ENCODE results near the gene DUSP19.
A peak's percentile ranks its signal among the peaks of the same experiment; 100 is the strongest.

GRCh38 chr2:183035954-183036669, 42.4 kb upstream of the DUSP19 start:
- no peak for TF ChIP-seq ZNF622 (IDR thresholded peaks at IDR 0.05)
- 0 out of 2 replicates have a peak, but pooled peaks have one; percentile 36 for TF ChIP-seq GABPA (IDR thresholded peaks at IDR 0.05; ENCODE audit: low read depth)
- TF ChIP-seq CTCF (IDR thresholded peaks at IDR 0.05 in 2 of 3, conservative IDR thresholded peaks at IDR 0.05 in 1 of 3; ENCODE audit: control insufficient read depth in 2 of 3, extremely low read depth in 1 of 3, insufficient read depth in 1 of 3, low read depth in 3 of 3, low read length in 3 of 3): no peak
- TF ChIP-seq ZNF274 (IDR thresholded peaks at IDR 0.05; ENCODE audit: insufficient read depth, insufficient read length): no peak
- no peak for TF ChIP-seq RBBP5 (conservative IDR thresholded peaks at IDR 0.05)
- 0 out of 2 replicates have a peak, but pooled peaks have one; percentile 20 for TF ChIP-seq CBX5 (IDR thresholded peaks at IDR 0.05; ENCODE audit: low read depth)
- no peak for TF ChIP-seq SIN3A (IDR thresholded peaks at IDR 0.05; ENCODE audit: low read depth, low read length)
- no peak for TF ChIP-seq TARDBP (IDR thresholded peaks at IDR 0.05; ENCODE audit: borderline replicate concordance)
- TF ChIP-seq POLR2A (IDR thresholded peaks at IDR 0.05; ENCODE audit: low read depth, low read length): no peak
